Adipose tissue (tissue), 3 donors: ENCODE results near the gene HIRIP3. TPM values are rescaled to one million over a fixed set of nuclear protein-coding genes. Genes with fewer than 3 reads are reported as not detected.

ENCODE experiments used
- H3K27ac ChIP-seq: one replicate; pipeline ENCODE4 v1.5.1; 2013; ENCODE audit warnings: low read depth, low read length
- WGBS, 3 donors: extraction: QIAGEN DNeasy Blood & Tissue Kit; methylation state at CpG; one replicate each; pipeline ENCODE4 v1.1.7; 2013; 5-methylcytosine and 5-hydroxymethylcytosine counted together
- polyA plus RNA-seq, 3 donors: library from polyadenylated mRNA; stranded (reverse); fragments of 200-250 nt; gene quantifications; one replicate each; pipeline ENCODE4 v1.2.3, GENCODE V29; 2013
- donor health status: healthy with polysubstance abuse.
- donor health status: Bipolar disorder and iron deficiency.
- donor health status: healthy.

The HIRIP3 gene
- polyA plus RNA-seq, 3 donors: 10.1 to 14.8 (median 14.2) TPM

GRCh38 chr16:29988346-29989075, 6.9 kb downstream of the HIRIP3 start:
- H3K27ac ChIP-seq: no peak overlapping the region
- 86 to 89% (median 88%) methylated on average over 17 of the region's 17 CpGs for WGBS, 3 donors

GRCh38 chr16:29987371-29988085, 7.9 kb downstream of the HIRIP3 start:
- 92 to 96% (median 93%) methylated on average over 29 to 35 of the region's 35 CpGs for WGBS, 3 donors
- no peak overlapping the region for H3K27ac ChIP-seq

- H3K27ac ChIP-seq: no peak overlapping the region
Measured at GRCh38 chr16:29986931-29987330, 8.5 kb downstream of the HIRIP3 start.

GRCh38 chr16:29986231-29986630, 9.2 kb downstream of the HIRIP3 start:
- H3K27ac ChIP-seq: no peak overlapping the region
- WGBS, 3 donors: 91 to 96% (median 94%) methylated on average over 20 of the region's 20 CpGs

More at GRCh38 chr16:29986931-29987330, 8.5 kb downstream of the HIRIP3 start:
- WGBS, 3 donors: 91 to 95% (median 93%) methylated on average over 3 to 5 of the region's 5 CpGs

- WGBS, 3 donors: 94 to 96% (median 95%) methylated on average over 28 of the region's 28 CpGs
- no peak overlapping the region for H3K27ac ChIP-seq
Measured at GRCh38 chr16:29985271-29985811, 10.1 kb downstream of the HIRIP3 start.

GRCh38 chr16:29984764-29985147, 10.7 kb downstream of the HIRIP3 start:
- H3K27ac ChIP-seq: no peak overlapping the region
- WGBS, 3 donors: 85 to 90% (median 88%) methylated on average over 5 of the region's 5 CpGs

GRCh38 chr16:29984137-29984763, 11.2 kb downstream of the HIRIP3 start:
- 85 to 91% (median 88%) methylated on average over 6 of the region's 6 CpGs for WGBS, 3 donors
- H3K27ac ChIP-seq: no peak overlapping the region

GRCh38 chr16:29983420-29984136, 11.8 kb downstream of the HIRIP3 start:
- no peak overlapping the region for H3K27ac ChIP-seq
- 82 to 92% (median 88%) methylated on average over 12 of the region's 12 CpGs for WGBS, 3 donors

- no peak overlapping the region for H3K27ac ChIP-seq
- 84 to 96% (median 90%) methylated on average over 17 to 24 of the region's 24 CpGs for WGBS, 3 donors
Measured at GRCh38 chr16:29982560-29983419, 12.6 kb downstream of the HIRIP3 start.

GRCh38 chr16:29978564-29979270, 16.7 kb downstream of the HIRIP3 start:
- no peak overlapping the region for H3K27ac ChIP-seq
- WGBS, 3 donors: 83 to 92% (median 87%) methylated on average over 9 of the region's 9 CpGs

GRCh38 chr16:29978081-29978480, 17.3 kb downstream of the HIRIP3 start:
- H3K27ac ChIP-seq: no peak overlapping the region
- 86 to 90% (median 89%) methylated on average over 9 of the region's 9 CpGs for WGBS, 3 donors

GRCh38 chr16:29977063-29977825, 18.2 kb downstream of the HIRIP3 start:
- no peak overlapping the region for H3K27ac ChIP-seq
- WGBS, 3 donors: 56 to 82% (median 66%) methylated on average over 9 of the region's 9 CpGs

GRCh38 chr16:29975811-29976511, 19.5 kb downstream of the HIRIP3 start:
- no peak overlapping the region for H3K27ac ChIP-seq
- 15 to 24% (median 19%) methylated on average over 6 of the region's 6 CpGs for WGBS, 3 donors

- WGBS, 3 donors: 42 to 62% (median 51%) methylated on average over 5 of the region's 5 CpGs
- no peak overlapping the region for H3K27ac ChIP-seq
Measured at GRCh38 chr16:29975134-29975538, 20.3 kb downstream of the HIRIP3 start.

- WGBS, 3 donors: 0 to 2% (median 2%) methylated on average over 30 to 31 of the region's 31 CpGs
- no peak overlapping the region for H3K27ac ChIP-seq
Measured at GRCh38 chr16:29974291-29975133, 20.9 kb downstream of the HIRIP3 start.
